ENCODE measurements around the gene B3GNT5.

B3GNT5 gene

GRCh38 chr3:183317886-183318865 is 65.1 kb downstream of the B3GNT5 start:
- no peak for TF ChIP-seq CTCF (IDR thresholded peaks at IDR 0.05; ENCODE audit: low read depth, low read length, missing control alignments)
- DNase-seq (ENCODE audit: extremely low read depth, low read depth): no peak
- H3K4me3 ChIP-seq (replicated peaks; ENCODE audit: low read depth, low read length): no peak overlapping the region

GRCh38 chr3:183318877-183319276 is 65.8 kb downstream of the B3GNT5 start:
- no peak for DNase-seq (ENCODE audit: extremely low read depth, low read depth)

GRCh38 chr3:183319371-183319770 is 66.3 kb downstream of the B3GNT5 start:
- no peak for TF ChIP-seq CTCF (IDR thresholded peaks at IDR 0.05; ENCODE audit: low read depth, low read length, missing control alignments)
- no peak overlapping the region for H3K4me3 ChIP-seq (replicated peaks; ENCODE audit: low read depth, low read length)
- DNase-seq (ENCODE audit: extremely low read depth, low read depth): no peak

More at GRCh38 chr3:183318877-183319276, 65.8 kb downstream of the B3GNT5 start:
- H3K4me3 ChIP-seq (replicated peaks; ENCODE audit: low read depth, low read length): no peak overlapping the region
- no peak for TF ChIP-seq CTCF (IDR thresholded peaks at IDR 0.05; ENCODE audit: low read depth, low read length, missing control alignments)
